Suprapubic skin (tissue), 3 donors: ENCODE data around the gene GPR108.
"Not testable (repeated sequence)": the region's sequence is repeated elsewhere in the genome, so short reads cannot be mapped to it uniquely, and the experiment has no call there.

Experiments
- POLR2A ChIP-seq, 2 donors: fragments of 450-650 bp; IDR thresholded peaks; one replicate each; pipeline ENCODE4 v1.6.1; 2017; ENCODE audit warnings: antibody characterized with exemption in 2 of 2, mild to moderate bottlenecking in 2 of 2, moderate library complexity in 2 of 2
- TF ChIP-seq, protein P1 (sequence below), 2 donors: fragments of 200-600 bp in 1 of 2; fragments of 450-650 bp in 1 of 2; sonication (generic) in 1 of 2; IDR thresholded peaks; one replicate each; pipeline ENCODE4 v1.5.1; 2016 to 2019; ENCODE audit warnings: antibody characterized with exemption in 2 of 2, mild to moderate bottlenecking in 1 of 2, moderate library complexity in 1 of 2

DNA sequence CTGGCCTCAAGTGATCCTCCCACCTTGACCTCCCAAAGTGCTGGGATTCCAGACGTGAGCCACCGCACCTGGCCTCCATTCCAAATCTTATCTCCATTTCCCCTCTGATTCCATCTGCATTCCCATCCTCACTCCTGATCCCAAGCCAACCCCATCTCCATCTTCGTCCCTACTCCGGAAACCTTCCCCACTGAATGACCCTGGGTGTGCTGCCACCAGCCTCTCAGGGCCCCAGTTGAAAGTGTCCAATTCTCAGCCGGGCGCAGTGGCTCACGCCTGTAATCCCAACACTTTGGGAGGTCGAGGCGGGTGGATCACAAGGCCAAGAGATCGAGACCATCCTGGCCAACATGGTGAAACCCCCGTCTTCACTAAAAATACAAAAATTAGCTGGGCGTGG lies 28.5 kb downstream of the GPR108 start:
- TF ChIP-seq, protein P1, sequence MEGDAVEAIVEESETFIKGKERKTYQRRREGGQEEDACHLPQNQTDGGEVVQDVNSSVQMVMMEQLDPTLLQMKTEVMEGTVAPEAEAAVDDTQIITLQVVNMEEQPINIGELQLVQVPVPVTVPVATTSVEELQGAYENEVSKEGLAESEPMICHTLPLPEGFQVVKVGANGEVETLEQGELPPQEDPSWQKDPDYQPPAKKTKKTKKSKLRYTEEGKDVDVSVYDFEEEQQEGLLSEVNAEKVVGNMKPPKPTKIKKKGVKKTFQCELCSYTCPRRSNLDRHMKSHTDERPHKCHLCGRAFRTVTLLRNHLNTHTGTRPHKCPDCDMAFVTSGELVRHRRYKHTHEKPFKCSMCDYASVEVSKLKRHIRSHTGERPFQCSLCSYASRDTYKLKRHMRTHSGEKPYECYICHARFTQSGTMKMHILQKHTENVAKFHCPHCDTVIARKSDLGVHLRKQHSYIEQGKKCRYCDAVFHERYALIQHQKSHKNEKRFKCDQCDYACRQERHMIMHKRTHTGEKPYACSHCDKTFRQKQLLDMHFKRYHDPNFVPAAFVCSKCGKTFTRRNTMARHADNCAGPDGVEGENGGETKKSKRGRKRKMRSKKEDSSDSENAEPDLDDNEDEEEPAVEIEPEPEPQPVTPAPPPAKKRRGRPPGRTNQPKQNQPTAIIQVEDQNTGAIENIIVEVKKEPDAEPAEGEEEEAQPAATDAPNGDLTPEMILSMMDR (IDR thresholded peaks at IDR 0.05): not testable (repeated sequence)
- not testable (repeated sequence) for TF ChIP-seq POLR2A (IDR thresholded peaks at IDR 0.05)
